HG02981 (cell line): ENCODE data around the gene PLXND1.

Source experiments
- ATAC-seq: cut with Tn5 transposase; IDR thresholded peaks from one replicate; pipeline ENCODE4 v1.9.1; 2021; ENCODE audit warnings: mild to moderate bottlenecking, moderate library complexity; ENCODE audit not compliant: unreplicated experiment

PLXND1 gene

GRCh38 chr3:129627350-129628168, 21.1 kb upstream of the PLXND1 start:
- ATAC-seq, result no peak

DNA sequence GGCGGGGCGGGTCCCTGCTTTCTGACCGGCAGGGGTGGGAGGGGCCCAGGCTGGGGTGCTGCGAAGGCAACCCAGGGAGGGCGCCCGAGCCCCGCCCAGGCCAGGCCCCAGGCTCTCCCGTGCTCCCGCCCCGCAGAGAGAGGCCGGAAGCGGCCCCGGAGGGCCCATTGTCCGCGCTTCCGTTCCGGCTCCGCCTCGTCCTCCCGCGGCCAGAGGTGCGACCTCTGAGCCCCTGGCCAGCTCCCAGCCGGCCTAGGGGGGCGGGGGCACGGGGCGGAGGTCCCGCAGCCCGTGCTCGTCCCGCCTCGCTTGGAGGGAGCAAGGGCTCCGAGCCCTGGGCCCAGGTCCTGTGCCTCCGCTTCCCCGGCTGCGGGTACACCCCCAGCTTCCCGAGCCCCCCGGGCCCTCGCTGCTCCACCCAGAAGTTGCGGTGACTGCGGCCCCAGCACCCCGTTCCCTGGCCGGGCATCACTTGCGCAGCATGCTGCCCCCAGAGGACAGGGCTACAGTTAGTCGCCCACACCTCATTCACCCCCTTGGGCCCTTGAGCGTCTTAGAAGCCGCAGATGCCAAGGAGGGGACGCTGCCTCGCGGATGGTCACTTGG, 20.4 kb upstream of the PLXND1 start:
- peak; percentile 92 for ATAC-seq

GRCh38 chr3:129625072-129625874, 18.8 kb upstream of the PLXND1 start:
- no peak for ATAC-seq

DNA sequence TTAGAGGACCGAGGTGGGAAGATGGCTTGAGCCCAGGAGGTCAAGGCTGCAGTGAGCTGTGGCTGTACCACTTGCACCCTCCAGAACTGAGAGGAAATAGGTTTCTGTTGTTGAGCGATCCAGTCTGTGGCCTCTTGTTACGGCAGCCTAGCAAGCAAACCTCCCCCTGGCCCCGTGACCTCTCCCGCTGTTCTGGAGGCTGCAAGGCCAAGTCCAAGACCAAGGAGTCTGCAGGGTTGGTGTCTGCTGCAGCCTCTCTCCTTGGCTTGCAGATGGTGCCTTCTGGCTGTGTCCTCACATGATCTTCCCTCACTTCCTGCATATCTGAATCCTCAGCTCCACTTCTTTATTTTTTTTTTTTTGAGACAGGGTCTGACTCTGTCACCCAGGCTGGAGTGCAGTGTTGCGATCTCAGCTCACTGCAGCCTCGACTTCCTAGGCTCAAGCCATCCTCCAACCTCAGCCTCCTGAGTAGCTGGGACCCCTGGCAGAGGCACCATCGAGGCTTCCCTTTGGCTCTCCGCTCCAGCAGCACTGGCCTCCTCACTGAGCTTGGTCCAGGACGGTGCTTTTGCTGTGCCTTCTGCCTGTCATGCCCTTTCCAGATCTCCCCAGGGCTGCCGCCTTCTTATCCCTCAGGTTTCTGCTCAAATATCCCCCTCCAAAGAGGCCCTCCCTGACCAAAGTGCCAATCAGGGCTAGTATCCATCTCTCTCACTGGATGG, 18.0 kb upstream of the PLXND1 start:
- no peak for ATAC-seq

DNA sequence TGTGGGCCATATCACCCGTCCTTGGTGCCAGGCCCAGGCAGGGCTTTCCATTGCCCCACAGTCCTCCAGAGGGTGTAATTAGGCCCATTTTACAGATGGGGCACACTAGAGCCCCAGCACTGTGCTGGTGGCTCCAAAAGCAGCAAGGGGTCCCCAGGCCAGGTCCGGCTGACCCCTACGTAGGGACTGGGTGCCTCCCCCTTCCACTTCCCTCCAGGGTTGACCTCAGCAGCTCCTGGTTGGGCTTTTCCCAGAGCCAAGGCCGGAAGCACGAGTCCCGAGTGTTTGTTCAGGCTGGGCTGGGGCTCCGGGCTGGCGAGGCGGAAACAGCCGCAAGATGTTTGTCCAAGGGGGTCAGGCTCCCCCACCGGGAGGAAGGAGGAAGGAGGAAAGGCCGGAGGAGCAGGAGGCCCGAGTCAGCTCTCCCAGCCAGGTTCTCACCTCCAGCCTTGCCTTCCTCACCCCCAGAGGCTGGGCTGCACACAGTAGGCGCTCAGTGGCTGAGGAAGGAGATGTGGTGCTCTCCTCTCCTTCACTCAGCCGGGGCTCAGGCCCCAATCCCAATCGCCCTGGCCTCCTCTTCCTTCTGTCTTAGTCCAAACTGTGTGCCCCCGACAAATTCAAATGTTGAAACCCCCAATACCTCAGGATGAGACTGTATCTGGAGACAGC, 17.1 kb upstream of the PLXND1 start:
- ATAC-seq, result no peak

GRCh38 chr3:129622933-129623332, 16.5 kb upstream of the PLXND1 start:
- no peak for ATAC-seq

- no peak for ATAC-seq
Observed at GRCh38 chr3:129622226-129622874, 15.9 kb upstream of the PLXND1 start.

DNA sequence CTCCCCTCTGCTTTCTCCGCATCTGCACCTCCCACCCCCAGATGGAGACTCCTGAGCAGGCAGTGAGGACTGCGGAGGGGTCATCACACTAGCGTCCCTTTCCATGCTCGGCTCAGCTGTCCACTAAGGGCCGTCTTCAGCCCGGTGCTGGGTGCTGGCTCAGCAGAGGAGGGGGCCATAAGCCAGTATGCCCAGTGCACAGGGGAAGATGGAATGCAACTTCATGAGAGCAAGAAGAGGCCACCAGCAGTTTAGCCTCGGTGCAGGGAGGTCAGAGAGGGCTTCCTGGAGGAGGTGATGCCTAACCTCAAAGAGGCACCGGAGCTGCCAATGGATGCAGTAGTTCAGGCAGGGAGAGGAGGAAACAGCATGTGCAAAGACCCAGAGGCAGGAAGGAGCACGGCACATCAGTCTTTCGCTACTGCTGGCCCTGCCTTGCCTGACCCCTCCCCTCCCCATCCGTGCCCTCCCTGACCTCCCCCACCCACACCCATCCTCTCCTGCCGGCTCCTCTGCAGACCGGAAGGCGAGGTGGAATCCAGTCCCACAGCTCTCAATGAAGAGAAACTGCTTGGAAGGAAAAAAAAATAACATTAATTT, 15.2 kb upstream of the PLXND1 start:
- ATAC-seq, result no peak

DNA sequence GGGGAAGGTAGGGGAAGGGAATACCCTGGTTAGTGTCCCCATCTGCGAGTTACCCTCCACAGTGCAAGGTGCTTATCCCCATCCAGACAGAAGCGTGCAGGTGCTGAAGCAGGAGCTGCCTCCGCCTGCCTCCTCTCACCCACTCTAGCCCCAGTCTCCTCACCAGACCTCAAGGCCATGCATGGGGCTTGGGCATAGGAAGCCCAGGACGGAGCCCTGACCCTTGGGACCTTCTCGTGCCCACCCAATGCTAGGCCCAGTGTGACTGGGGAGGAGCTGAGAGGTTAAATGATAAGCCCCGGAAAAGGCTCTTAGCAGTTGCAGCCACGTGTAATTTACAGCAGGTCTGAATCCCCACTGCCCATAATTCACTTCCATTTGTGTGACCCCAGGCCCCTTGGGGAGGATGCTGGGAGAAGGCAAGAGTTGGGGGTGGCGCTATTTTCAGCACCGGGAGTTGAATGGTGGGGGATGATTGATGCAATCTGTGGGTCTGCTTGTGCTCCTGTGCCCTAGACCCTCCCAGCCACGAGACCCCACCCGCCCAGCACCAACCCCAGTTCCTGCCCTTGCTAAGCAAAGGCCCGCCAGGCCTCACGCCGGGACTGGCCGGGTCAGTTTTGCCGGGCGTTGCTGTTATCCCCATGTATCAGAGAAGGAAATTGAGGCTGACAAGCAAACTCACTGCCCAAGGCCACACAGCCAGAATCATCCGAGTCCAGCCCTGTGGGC, 14.5 kb upstream of the PLXND1 start:
- no peak for ATAC-seq

DNA sequence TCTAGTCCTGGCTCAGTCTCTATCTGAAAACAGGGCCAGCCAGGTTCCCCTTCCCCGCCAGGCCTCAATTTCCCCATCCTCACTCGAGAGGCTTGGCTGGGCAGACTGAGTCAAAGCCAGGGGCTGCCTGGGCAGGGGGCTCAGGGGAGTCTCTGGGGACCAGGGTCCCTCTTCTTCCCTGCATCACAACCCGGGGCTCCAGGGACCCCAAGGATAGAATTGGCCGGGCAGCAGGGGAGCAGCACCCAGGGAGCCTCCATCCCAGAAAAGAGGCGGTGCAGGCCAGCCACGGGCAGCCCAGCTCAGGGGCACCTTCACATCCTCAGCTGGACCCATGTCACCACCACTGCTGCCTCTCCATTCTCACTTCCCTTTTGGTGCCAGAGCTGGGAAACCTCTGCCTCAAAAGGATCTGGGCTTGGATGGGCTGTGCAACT, 13.3 kb upstream of the PLXND1 start:
- no peak for ATAC-seq

DNA sequence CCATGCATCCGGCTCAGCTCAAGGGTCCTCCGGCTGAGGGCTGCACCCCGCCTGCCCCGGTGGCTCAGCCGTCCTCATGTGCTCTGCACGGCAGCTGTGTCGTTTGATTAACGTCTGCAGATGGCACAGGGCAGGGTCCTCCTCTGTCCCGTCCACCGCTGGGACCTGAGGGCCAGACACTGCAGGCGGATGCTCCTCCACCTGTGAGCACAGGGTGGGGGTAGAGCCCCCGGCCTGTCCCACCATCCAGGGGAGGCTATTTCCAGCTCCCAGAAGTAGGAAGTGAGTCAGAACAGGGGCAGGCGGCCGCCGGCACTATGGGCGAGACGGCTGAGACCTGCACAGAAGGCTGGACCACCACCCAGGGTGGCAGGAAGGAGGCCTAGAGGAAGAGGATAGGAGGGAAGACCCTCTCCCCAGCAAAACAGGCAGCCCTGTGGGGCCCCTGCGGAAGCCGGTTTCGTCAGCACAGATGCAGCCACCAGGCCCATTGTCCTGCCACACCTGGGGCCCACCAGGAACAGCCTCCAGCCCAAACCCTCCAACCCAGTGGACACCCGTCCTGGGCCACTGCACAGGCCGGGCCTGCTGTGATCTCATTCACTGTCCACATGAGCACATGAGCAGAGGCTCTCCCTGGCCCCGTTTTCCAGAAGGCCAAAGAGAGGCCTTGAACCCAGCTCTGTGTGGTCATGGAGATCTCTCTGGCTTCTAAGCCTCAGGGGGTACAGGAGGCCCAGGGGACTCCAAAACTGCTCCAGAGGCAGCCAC, 12.6 kb upstream of the PLXND1 start:
- no peak for ATAC-seq

DNA sequence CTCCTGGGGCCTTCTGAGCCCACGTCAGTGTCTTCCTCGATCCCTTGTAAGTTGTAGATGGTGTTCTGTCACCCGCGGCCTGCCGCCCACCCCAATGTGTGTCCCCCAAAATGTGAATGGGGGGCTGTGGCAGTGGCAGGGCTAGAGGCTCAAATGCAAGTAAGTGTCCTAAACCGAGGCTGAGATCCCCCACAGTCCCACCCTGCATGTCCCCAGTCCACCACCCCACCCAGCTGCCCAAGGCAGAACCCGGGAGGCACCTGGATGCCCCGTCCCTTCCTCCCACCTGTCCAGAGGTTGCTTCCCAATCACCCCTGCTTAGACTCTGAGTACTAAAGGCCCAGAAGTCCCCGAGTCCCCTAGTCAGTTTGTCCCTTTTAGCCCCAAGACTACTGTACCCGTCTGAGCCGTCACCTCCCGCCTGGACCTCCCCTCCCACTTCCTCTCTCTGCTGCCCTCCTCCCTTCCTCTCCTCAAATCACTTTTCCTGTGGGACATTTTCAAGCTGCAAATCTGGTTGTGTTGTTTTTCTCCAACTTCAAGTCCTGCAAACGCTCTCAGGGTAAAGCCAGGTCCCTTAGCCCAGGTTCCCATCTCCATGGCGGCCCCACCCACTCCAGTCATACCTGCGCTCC, 11.8 kb upstream of the PLXND1 start:
- ATAC-seq, result no peak

DNA sequence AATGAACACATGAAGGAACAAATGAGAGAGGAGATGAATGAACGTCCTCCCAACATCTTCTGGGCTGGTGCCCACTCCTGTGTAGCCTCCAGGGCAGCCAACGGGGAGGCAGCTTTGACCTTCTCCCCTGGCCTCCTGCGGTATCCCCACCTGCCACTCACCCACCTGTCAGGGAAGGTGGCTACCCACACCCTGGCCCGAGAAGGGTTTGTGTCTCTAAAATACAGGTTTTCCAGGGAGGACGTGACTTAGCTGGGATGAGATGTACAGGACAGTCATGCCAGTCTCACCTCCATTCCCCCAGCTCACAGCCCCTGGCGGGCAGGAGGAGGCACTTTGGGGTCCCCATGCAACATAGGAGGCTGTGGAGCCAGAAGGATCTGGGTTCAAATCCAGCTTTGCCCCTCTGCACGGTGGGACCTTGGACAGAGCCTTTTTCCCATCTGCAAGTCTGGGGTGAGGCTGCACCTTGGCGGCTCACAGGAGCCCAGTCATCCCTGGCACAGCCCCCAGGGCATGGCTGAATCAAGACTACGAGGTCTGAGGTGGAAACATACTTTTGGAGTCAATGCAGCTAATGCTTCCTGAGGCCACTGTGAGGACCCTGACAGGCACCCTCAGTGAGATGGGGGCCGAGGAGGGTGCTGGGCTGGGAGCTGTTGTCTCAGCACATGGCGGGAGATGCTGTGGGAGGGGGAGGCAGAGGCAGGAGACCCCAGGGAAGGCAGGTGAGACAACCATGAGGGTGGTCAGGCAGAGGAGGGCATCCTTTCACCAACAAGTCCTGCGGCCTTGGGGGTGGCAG, 11.1 kb upstream of the PLXND1 start:
- no peak for ATAC-seq

DNA sequence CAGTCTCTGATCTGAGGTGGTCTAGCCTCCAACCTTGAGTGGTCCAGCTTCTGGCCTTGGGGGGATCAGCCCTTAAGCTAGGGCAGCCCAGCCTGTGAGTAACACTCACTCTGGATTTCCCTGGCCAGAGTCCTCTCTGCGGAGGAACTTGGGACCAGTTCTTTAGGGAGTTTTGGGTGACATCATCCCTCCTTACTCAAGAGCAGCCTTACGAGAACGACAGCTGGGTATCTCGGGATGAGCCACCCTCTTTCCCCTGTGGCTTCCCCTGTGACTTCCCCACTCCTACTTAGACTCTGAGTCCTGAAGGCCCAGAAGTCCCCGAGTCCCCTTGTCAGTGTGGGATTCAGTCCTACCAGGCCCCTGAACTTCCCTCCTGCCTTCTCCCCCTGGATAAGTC, 10.2 kb upstream of the PLXND1 start:
- ATAC-seq, result no peak

DNA sequence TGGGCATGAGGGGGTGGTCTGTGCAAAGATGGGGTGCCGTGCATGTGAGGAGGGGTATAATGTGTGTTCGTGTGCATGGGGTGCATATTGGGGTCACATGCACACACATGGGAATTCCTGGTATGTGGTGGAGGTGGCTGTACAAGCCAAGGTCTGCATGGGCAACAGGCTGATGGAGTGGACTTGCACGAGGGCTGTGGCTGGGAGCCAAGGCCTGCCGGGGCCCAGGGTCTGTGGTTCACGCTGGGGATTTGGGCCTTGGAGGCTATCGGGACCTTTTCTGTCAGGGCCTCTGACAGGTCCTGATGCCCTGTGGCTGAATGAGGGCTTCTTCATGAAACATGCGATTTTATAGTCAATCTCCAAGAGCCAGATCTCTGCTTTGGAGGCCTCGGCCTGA, 9.8 kb upstream of the PLXND1 start:
- no peak for ATAC-seq

DNA sequence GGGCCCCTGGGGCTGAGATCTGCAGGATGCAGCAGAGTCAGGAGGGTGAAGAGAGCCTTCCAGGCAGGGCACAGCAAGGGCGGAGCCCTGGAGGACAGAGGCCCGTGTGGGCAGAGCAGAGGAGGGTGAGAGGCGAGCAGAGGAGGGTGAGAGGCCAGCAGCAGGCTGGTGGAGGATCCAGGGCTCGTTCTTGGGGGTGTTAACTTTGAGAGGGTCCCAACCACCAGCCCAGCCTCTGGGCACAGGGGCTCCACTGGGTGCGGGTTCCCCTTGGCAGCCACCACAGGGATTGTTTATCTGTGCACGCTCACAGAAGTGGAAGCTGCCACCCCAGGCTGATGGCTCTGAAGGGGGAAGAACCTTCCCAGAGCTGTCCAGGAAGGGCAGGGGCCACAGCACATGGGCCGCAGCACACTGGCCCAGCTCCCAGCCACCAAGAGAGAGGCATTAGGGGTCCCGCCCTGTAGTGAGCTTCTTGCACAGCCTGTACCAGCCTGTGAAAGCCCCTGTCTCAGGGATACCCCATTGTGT, 9.3 kb upstream of the PLXND1 start:
- no peak for ATAC-seq

DNA sequence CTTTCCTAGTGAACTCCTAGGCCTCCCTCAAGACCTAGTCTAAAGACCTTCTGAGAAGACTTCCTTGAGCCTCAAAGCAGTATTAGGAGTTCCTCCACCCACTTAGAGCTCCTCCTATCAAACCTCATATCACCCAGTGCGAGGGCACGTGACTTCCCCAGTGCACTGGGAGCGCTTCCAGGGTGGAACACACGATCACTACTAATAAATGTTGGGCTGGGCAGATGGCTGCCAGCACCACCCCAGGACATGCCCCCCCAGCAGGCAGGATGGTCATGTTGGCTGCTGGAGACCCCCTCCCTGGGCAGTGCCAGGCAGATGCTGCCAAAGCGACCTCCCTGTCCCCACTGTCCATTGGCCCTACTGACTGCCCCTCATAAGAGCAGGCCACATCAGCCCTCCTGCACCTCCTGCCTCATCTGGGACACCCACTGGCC, 8.5 kb upstream of the PLXND1 start:
- no peak for ATAC-seq
